Measurements from ENCODE around the gene CADM2.
"Not testable (repeated sequence)": the region's sequence is repeated elsewhere in the genome, so short reads cannot be mapped to it uniquely, and the experiment has no call there.

Gene CADM2

DNA sequence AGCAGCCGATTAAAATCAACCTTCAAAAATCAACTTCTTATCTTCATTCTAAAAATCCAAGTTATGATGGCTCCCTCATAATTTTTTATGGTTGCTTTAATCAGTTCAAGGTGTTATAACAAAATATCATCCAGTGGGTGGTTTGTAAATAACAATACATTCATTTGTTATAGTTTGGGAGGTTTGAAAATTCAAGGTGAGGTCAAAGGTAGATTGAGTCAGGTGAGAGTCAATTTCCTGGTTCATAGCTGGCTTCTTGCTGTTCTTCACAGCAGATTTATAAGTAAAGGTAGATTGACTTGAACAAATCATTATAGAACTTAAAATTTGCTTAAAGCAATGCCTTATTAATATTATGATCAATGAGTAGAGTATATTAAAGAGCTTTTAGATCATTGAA is 192.8 kb downstream of the CADM2 start:
- no peak overlapping the region for H3K4me3 ChIP-seq (ENCODE audit: low read depth, low read length)
- no peak overlapping the region for H3K9ac ChIP-seq (ENCODE audit: low read depth, low read length)
- no peaks in the 10 kb centered on the region for H3K36me3 ChIP-seq (ENCODE audit: control insufficient read depth, insufficient read depth, low read length)
- H3K27ac ChIP-seq (ENCODE audit: low read depth, low read length), result no peak overlapping the region
- no peaks in the 10 kb centered on the region for H3K4me1 ChIP-seq (ENCODE audit: control insufficient read depth, insufficient read depth, low read length)
- peaks cover 9% of the 10 kb centered on the region; the same call in 1 of the 2 replicates for H3K9me3 ChIP-seq (ENCODE audit: control insufficient read depth, insufficient read depth, low read length)
- no peaks in the 10 kb centered on the region for H3K27me3 ChIP-seq (ENCODE audit: control insufficient read depth, insufficient read depth, low read length)

DNA sequence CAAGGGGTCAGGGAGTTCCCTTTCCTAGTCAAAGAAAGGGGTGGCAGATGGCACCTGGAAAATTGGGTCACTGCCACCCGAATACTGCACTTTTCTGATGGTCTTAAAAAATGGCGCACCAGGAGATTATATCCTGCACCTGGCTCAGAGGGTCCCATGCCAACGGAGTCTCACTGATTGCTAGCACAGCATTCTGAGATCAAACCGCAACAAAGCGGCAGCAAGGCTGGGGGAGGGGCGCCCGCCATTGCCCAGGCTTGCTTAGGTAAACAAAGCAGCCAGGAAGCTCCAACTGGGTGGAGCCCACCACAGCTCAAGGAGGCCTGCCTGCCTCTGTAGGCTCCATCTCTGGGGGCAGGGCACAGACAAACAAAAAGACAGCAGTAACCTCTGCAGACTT is 194.5 kb downstream of the CADM2 start:
- not testable (repeated sequence) for H3K9ac ChIP-seq (ENCODE audit: low read depth, low read length); H3K27me3 ChIP-seq (ENCODE audit: control insufficient read depth, insufficient read depth, low read length); H3K4me3 ChIP-seq (ENCODE audit: low read depth, low read length); H3K9me3 ChIP-seq (ENCODE audit: control insufficient read depth, insufficient read depth, low read length); H3K36me3 ChIP-seq (ENCODE audit: control insufficient read depth, insufficient read depth, low read length); H3K4me1 ChIP-seq (ENCODE audit: control insufficient read depth, insufficient read depth, low read length); H3K27ac ChIP-seq (ENCODE audit: low read depth, low read length)

DNA sequence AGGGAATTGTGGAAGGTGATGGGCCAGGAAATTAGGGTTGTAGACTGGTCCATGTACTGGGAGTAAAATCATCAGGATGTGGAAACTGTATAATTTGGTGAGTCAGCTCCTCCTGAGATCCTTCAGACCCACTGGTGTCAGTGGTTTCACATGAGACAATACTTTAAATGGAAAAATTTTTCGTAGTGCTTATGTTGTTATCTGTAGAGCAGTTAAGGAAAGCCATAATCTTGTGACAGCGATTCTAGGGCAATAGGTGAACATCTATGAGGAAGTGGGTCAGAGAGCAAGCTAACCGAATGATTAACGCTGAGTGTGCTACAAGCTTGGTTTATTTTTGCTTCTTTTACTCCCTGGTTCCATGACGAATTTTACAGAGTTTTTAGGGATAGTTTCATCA is 200.6 kb downstream of the CADM2 start:
- peaks cover 4% of the 10 kb centered on the region; the same call in 1 of the 2 replicates for H3K4me1 ChIP-seq (ENCODE audit: control insufficient read depth, insufficient read depth, low read length)
- no peak overlapping the region for H3K9ac ChIP-seq (ENCODE audit: low read depth, low read length)
- no peaks in the 10 kb centered on the region for H3K27me3 ChIP-seq (ENCODE audit: control insufficient read depth, insufficient read depth, low read length)
- H3K27ac ChIP-seq (ENCODE audit: low read depth, low read length), result no peak overlapping the region
- H3K9me3 ChIP-seq (ENCODE audit: control insufficient read depth, insufficient read depth, low read length), result no peaks in the 10 kb centered on the region
- no peak overlapping the region for H3K4me3 ChIP-seq (ENCODE audit: low read depth, low read length)
- H3K36me3 ChIP-seq (ENCODE audit: control insufficient read depth, insufficient read depth, low read length), result no peaks in the 10 kb centered on the region

DNA sequence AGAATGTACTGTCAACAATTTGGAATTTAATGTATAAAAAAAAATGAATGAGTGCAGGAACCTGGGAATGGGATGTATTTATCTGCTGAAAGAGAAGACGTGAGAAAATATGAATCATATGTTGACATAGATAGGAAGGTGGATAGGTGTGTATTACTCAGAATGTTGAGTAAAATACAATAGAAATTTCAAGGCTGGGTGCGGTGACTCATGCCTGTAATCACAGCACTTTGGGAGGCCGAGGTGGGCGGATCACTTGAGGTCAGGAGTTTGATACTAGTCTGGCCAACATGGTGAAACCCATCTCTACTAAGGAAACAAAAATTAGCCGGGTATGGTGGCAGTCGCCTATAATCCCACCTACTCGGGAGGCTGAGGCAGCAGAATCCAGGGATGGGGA is 202.8 kb downstream of the CADM2 start:
- Histone ChIP-seq H3K4me1 (ENCODE audit: control insufficient read depth, insufficient read depth, low read length) (peaks cover 7% of the 10 kb centered on the region; the same call in 1 of the 2 replicates), H3K9ac (ENCODE audit: low read depth, low read length) (no peak overlapping the region)

DNA sequence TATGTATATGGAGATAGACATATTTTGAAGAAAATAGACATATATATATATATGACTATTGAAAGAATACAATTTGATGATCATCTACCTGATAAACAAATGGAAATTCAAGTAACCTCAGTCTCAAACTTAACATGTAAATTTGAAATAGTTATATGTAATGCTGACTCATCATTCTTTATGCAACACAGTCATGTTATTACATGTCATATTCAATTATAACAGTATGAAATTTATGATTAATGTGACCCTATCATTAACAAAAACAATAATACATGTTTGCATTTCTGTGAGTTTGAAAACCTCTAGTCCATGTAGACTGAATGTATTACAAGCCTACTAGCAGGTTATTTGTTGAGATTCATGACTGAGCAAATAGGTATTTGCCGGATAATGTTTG is 204.1 kb downstream of the CADM2 start:
- H3K27ac ChIP-seq (ENCODE audit: low read depth, low read length), result no peak overlapping the region
- H3K27me3 ChIP-seq (ENCODE audit: control insufficient read depth, insufficient read depth, low read length), result no peaks in the 10 kb centered on the region
- H3K4me1 ChIP-seq (ENCODE audit: control insufficient read depth, insufficient read depth, low read length), result peaks cover 7% of the 10 kb centered on the region; the same call in 1 of the 2 replicates
- H3K36me3 ChIP-seq (ENCODE audit: control insufficient read depth, insufficient read depth, low read length), result no peaks in the 10 kb centered on the region
- H3K9me3 ChIP-seq (ENCODE audit: control insufficient read depth, insufficient read depth, low read length), result no peaks in the 10 kb centered on the region
- H3K4me3 ChIP-seq (ENCODE audit: low read depth, low read length), result no peak overlapping the region
- no peak overlapping the region for H3K9ac ChIP-seq (ENCODE audit: low read depth, low read length)

More for the DNA sequence above, 202.8 kb downstream of the CADM2 start:
- H3K27ac ChIP-seq (ENCODE audit: low read depth, low read length), result no peak overlapping the region
- no peak overlapping the region for H3K4me3 ChIP-seq (ENCODE audit: low read depth, low read length)
- H3K9me3 ChIP-seq (ENCODE audit: control insufficient read depth, insufficient read depth, low read length), result no peaks in the 10 kb centered on the region
- no peaks in the 10 kb centered on the region for H3K27me3 ChIP-seq (ENCODE audit: control insufficient read depth, insufficient read depth, low read length)
- H3K36me3 ChIP-seq (ENCODE audit: control insufficient read depth, insufficient read depth, low read length), result no peaks in the 10 kb centered on the region

DNA sequence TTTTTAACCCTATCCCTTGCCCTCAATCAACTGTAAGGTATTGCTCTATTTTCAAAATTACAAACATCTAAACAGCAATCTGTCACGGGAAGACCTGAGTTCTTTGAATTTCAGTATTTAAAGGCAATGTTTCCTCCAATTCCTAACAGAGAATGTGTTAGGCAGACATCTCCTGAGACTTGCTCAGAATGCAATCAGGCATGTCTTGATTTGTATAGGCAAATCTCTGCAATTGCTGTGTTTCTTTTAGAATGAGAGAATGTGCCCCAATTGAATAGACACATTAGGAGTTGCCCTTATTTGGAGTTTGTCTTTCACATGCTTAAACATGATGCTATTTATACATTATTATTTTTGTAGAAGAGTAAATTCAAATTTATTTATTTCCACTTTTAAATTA is 205.6 kb downstream of the CADM2 start:
- no peaks in the 10 kb centered on the region for H3K27me3 ChIP-seq (ENCODE audit: control insufficient read depth, insufficient read depth, low read length)
- no peaks in the 10 kb centered on the region for H3K36me3 ChIP-seq (ENCODE audit: control insufficient read depth, insufficient read depth, low read length)
- H3K9me3 ChIP-seq (ENCODE audit: control insufficient read depth, insufficient read depth, low read length), result no peaks in the 10 kb centered on the region
- H3K27ac ChIP-seq (ENCODE audit: low read depth, low read length), result peak overlapping the region; percentile 40
- no peak overlapping the region; the same call in 1 of the 2 replicates for H3K9ac ChIP-seq (ENCODE audit: low read depth, low read length)
- H3K4me1 ChIP-seq (ENCODE audit: control insufficient read depth, insufficient read depth, low read length), result peaks cover 7% of the 10 kb centered on the region; the same call in 1 of the 2 replicates
- H3K4me3 ChIP-seq (ENCODE audit: low read depth, low read length), result no peak overlapping the region

DNA sequence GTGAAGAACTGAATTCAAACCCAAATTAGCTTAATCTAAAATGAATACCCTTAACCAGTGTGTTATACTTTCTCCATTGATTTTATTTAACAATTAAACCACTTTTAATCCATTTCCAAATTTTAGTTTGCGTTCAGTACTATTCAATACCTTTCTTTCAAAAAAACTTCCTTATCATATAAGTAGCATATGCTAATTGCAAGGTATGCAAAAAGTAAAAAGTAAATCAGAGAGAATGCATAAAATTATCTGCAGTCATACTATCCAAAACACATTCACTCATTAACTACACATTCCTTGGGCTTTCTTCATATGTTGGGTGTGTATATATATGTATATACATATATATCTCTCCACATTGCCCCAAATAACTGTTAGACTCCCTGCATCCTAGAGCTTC is 208.8 kb downstream of the CADM2 start:
- Histone ChIP-seq H3K27me3 (ENCODE audit: control insufficient read depth, insufficient read depth, low read length) (no peaks in the 10 kb centered on the region), H3K4me1 (ENCODE audit: control insufficient read depth, insufficient read depth, low read length) (peaks cover 7% of the 10 kb centered on the region; the same call in 1 of the 2 replicates), H3K36me3 (ENCODE audit: control insufficient read depth, insufficient read depth, low read length) (no peaks in the 10 kb centered on the region), H3K9ac (ENCODE audit: low read depth, low read length) (no peak overlapping the region), H3K27ac (ENCODE audit: low read depth, low read length) (no peak overlapping the region), H3K4me3 (ENCODE audit: low read depth, low read length) (no peak overlapping the region), H3K9me3 (ENCODE audit: control insufficient read depth, insufficient read depth, low read length) (no peaks in the 10 kb centered on the region)

DNA sequence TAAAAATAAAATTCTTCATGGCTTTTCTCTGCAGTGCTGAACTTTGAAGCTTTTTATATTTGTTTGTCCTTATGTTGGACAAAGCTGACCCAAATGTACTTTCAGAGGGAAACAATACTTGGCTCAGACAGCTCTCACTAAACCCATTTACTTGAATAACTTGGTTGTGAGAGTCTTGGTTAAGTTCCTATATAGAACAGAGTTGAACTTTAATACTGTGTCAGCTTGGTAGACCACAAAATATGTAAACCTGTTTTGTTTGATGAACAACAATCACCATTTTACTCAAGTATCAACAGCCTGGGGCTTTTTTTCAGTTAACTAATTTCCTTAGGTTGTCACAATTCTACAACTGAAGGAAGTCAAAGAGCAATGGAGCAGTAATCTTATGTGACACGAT is 211.9 kb downstream of the CADM2 start:
- Histone ChIP-seq H3K9ac (ENCODE audit: low read depth, low read length) (no peak overlapping the region), H3K27me3 (ENCODE audit: control insufficient read depth, insufficient read depth, low read length) (no peaks in the 10 kb centered on the region), H3K4me3 (ENCODE audit: low read depth, low read length) (no peak overlapping the region), H3K36me3 (ENCODE audit: control insufficient read depth, insufficient read depth, low read length) (no peaks in the 10 kb centered on the region), H3K4me1 (ENCODE audit: control insufficient read depth, insufficient read depth, low read length) (0 out of 2 replicates have a peak, but pooled peaks cover 5% of the 10 kb centered on the region), H3K9me3 (ENCODE audit: control insufficient read depth, insufficient read depth, low read length) (no peaks in the 10 kb centered on the region), H3K27ac (ENCODE audit: low read depth, low read length) (no peak overlapping the region)

DNA sequence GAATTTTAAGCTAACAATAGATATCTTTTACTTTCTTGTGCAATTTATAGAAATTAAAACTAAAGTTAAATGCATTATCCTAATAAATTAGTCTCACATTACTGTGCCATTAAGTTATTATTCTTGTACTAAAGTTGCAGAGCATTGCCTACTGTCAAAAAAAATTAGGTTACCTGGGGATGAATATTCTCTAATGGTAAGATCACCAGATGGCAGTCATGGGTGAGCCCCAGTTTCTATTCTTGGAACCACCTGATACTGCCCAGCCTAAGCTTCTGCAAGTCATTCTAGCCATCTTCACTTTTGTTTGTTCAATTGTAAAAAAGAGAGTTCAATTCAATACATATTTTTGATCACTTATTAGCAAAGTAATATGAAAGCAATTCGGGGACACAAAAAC is 213.2 kb downstream of the CADM2 start:
- Histone ChIP-seq H3K27me3 (ENCODE audit: control insufficient read depth, insufficient read depth, low read length) (no peaks in the 10 kb centered on the region), H3K36me3 (ENCODE audit: control insufficient read depth, insufficient read depth, low read length) (no peaks in the 10 kb centered on the region), H3K4me1 (ENCODE audit: control insufficient read depth, insufficient read depth, low read length) (0 out of 2 replicates have a peak, but pooled peaks cover 5% of the 10 kb centered on the region), H3K9me3 (ENCODE audit: control insufficient read depth, insufficient read depth, low read length) (no peaks in the 10 kb centered on the region), H3K9ac (ENCODE audit: low read depth, low read length) (no peak overlapping the region), H3K27ac (ENCODE audit: low read depth, low read length) (no peak overlapping the region), H3K4me3 (ENCODE audit: low read depth, low read length) (no peak overlapping the region)

DNA sequence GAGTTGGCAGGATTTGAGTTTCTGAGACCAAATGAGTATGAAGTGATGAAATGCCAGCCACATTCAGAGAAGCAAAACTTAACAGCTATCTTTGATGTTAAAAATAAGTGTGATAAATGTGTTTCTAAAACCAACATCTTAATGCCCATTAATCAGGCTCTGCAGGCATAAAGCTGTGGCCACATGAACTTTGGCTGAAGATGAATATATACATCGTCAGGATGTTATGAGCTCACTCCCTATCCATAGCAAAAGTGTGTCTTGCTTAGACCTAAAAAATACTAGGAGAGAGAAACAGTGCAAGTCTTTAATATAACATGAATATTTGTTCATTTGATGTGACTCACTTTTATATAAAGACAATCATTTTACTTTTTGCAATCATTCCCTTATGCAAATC is 218.0 kb downstream of the CADM2 start:
- no peaks in the 10 kb centered on the region for H3K9me3 ChIP-seq (ENCODE audit: control insufficient read depth, insufficient read depth, low read length)
- H3K27ac ChIP-seq (ENCODE audit: low read depth, low read length), result no peak overlapping the region
- 0 out of 2 replicates have a peak, but pooled peaks cover 5% of the 10 kb centered on the region for H3K4me1 ChIP-seq (ENCODE audit: control insufficient read depth, insufficient read depth, low read length)
- no peak overlapping the region for H3K4me3 ChIP-seq (ENCODE audit: low read depth, low read length)
- H3K36me3 ChIP-seq (ENCODE audit: control insufficient read depth, insufficient read depth, low read length), result no peaks in the 10 kb centered on the region
- no peak overlapping the region for H3K9ac ChIP-seq (ENCODE audit: low read depth, low read length)
- H3K27me3 ChIP-seq (ENCODE audit: control insufficient read depth, insufficient read depth, low read length), result no peaks in the 10 kb centered on the region

DNA sequence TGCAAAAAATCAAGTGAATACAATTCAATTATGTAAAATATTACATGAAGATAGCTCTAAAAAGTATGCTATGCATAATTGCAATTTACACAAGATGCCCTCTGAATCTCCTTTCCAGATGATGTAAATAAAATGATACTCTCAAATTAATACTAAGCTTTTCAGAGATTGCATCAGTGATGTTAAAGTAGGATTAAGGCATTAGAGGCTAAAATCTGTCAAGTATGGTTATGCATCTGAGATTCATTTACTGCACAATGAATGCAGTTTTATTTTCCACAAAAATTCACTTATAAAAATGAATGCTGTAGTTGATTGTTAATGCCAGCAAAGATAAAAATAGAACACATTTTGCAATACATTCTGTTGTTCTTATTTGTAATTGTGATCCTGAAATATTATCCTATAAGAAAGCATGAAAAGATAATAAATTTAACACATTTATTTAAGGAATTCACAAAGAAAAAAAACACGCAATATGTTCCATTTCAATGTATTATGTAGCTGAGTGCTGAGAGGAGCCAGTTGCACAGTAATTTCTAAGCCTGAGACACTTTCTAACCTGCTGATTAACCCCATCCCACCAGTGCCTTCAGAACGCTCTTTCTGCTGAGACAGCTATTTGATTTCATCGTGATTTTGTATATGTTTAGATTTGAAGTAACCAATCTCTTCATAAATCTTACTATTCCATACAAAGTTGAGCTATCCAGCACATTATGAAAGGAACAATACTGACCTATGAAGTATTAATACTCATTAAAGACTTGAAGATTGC is 224.4 kb downstream of the CADM2 start:
- Histone ChIP-seq H3K4me3 (ENCODE audit: low read depth, low read length) (no peak overlapping the region), H3K9me3 (ENCODE audit: control insufficient read depth, insufficient read depth, low read length) (no peaks in the 10 kb centered on the region), H3K9ac (ENCODE audit: low read depth, low read length) (no peak overlapping the region), H3K4me1 (ENCODE audit: control insufficient read depth, insufficient read depth, low read length) (no peaks in the 10 kb centered on the region), H3K27me3 (ENCODE audit: control insufficient read depth, insufficient read depth, low read length) (no peaks in the 10 kb centered on the region), H3K27ac (ENCODE audit: low read depth, low read length) (no peak overlapping the region), H3K36me3 (ENCODE audit: control insufficient read depth, insufficient read depth, low read length) (no peaks in the 10 kb centered on the region)

Data from HUES48 (cell line).